Posterior vena cava (tissue), 2 donors: ENCODE results near the gene TRIM2. TPM values are rescaled to one million over a fixed set of nuclear protein-coding genes. Genes with fewer than 3 reads are reported as not detected.

Experiments used
- DNase-seq: peaks from one replicate; pipeline ENCODE4 v3.0.0-alpha.2; 2020; ENCODE audit warnings: low spot score
- intact Hi-C, 2 donors: fragments of 100-400 bp; cut with DNase I; formaldehyde crosslinking; loops; one replicate each; pipeline versions ENCODE4 v1.14.1 to v1.14.2; 2022 to 2023
- total RNA-seq, 2 donors: library from RNA; stranded (reverse); fragmentation: NEBNext Ultra II Directional; extraction: Animal tissue kit (Norgen Biotek cat#: 25700); gene quantifications; one replicate each; pipeline ENCODE4 v1.2.1, GENCODE V29; 2021
- donor health status: DM: yes; HTN: yes; CAD: no.
- donor health status: DM: yes; HTN: yes; CAD: no.

The TRIM2 gene
- total RNA-seq, 2 donors from 2014 or later: 28.2 to 29.1 TPM

DNA sequence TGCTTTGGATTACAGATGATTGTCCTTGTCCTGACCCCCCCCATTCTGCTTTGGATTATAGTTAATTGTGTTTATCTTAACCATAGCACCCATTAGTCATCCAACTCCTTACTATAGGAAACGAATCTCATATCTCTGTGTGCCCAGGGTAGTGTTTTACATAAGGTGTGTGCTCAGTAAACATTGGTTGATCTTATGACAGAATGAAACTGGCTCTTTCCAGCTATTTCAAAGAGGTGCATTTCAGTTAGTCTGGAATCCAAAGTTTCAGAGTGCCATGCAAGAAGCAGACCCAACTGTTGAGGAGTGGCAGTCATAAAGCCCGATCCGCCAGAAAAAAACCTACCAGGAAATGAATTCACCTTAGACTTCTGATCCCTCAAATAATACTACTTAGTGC is 14.7 kb downstream of the TRIM2 start:
- DNase-seq: no peak
- intact Hi-C loops: no loop called here

DNA sequence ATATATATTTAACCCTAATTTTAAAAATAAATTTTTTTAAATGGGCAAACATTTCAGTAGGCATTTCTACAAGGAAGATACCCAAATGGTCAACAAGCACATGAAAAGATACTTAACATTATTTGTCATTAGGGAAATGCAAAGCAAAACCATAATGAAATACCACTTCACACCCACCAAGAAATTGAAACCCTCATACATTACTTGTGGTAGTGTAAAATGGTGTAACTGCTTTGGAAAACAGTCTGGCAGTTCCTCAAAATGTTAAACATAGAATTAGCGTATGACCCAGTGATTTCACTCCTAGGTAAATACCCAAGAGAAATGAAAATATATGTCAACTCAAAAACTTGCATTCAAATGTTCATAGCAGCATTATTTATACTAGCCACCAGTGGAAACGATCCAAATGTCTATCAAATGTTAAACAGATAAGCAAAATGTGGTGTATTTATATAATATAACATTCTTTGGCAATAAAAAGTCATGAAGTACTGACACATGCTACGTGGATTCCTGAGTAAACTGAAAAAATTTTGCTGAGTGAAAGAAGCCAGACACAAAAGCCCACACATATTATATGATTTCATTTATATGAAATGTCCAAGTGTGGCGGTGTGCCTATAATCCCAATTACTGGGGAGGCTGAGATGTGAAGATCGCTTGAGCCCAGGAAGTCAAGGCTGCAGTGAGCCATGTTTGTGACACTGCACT is 16.6 kb downstream of the TRIM2 start:
- no peak for DNase-seq
- intact Hi-C loops: no loop called here

DNA sequence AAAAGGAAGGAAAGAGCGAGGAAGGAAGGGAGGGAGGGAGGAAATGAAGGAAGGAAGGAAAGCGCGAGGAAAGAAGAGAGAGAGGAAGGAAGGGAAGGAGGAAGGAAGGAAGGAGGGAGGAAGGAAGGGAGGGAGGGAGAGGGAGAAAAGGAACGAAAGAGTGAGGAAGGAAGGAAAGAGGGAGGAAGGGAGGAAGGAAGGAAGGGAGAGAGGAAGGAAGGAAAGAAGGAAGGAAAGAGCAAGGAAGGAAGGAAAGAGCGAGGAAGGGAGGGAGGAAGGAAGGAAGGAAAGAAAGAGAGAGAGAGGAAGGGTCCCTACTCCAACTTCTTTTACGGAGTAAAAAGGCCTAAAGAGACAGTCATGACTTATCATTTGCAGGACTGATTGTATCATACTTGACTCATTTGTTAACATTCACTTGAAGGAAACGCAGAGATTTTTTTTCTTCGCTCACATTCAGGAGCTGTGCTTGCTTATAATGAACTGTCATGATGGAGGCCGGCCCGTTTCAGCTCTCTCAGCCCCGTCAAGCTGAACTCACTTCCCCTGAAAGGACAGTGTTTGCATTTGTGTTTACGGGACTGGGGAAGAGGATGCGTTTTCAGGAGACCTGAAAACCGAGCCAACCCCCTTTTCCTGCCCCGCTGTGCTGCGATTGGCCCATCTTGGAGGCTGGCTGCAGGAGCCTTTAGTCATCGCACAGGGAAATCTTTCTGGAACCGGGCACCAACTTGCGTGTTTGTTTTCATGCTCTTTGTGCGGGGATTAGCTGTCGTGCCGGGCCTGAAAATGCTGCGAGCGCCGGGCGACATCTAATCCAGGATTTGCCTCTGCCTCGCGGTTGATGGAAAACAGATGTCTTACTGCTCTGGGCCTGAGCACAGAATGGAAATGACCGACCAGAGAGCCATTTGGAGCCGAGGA is 17.8 kb downstream of the TRIM2 start:
- intact Hi-C loops: no loop called here
- peak; percentile 84 for DNase-seq

DNA sequence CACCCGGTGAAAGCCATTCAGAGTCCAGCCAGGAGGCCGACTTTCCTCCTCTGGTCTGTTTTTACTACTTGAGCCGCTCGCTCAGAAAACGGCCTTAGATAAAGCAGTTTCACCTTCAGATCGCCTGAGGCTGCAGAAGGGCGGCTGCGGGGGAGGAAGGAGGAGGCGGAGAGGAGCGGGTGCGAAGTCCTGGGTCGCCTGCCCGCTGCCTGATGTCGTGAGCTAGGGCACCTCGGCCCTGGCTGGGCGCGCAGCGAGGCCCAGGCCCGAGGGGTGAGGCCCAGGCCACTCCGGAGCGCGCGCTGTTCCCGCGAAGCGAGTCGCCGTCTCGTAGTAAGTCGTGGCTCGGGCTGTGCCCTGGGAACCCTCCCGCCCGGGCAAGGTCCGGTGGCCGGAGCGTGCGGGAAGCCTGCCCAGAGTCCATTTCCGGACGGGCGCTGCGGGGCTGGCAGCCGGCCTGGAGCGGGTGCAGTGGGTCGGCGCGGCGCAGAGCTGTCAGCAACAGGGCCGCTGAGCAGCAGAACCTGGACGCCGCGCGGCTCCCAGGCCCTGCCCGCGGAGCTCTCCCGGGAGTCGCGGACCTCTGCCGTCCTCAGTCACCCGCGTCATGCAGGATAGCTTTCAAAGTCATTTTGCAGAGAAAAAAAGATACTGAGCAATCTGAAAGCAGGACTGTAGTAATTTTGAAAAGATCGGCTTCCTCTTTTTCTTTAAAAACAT is 18.6 kb downstream of the TRIM2 start:
- intact Hi-C loops: no loop called here
- DNase-seq: peak; percentile 85

DNA sequence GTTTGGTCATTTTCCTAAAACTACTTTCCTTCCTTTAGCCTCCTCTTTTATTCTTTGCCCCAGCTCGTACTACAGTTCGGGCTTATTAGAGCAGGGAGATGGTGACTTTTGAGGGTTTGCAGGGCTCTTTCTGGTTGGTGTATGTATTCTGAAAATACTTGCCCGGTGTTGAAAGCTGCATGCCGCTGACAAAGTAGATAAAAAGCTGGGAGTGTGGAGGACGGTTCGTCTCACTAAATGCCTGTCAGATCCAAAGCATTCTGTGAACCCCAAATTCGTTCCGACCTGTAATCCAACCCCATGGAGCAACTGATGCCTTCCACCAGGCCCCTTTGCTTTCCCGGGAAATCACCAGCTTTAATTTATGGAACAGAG is 19.2 kb downstream of the TRIM2 start:
- intact Hi-C loops: no loop called here
- no peak for DNase-seq

DNA sequence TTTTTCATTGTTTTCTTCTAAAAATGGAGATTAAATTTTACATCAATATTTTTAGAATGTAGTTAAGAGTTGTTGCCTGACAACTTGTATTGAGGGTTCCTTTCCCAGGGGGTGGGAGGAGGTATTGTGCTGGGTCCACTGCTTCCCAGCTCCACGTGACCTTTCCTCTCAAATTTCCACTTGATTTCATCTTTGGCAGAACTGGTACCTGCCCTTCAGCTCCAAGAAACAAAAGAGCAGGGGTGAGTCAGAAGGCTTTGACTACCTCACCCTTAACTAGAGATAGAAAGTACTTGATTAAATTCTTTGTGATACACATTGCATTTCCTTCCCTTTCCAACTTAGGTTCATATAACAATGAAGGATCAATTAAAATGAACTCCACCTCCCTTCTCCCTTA is 19.7 kb downstream of the TRIM2 start:
- intact Hi-C loops: no loop called here
- DNase-seq: no peak

DNA sequence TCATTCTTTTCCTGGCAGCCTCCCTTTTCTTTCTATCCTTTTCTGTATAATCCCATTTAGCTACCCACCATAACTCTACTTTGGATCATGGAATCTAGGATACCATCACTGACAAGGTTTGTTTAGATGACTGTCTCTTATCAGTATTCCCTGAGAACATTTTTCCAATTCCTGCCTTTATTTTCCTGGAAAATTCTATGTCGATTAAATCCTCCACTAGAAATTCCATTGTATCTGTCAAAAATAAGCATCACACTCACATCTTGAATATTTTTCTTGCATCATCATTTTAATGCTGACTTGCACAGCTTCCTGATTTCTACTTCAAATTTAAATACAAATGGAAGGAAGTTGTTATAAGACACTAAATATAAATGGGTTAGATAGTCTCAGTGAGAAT is 20.2 kb downstream of the TRIM2 start:
- intact Hi-C loops: no loop called here
- no peak for DNase-seq

DNA sequence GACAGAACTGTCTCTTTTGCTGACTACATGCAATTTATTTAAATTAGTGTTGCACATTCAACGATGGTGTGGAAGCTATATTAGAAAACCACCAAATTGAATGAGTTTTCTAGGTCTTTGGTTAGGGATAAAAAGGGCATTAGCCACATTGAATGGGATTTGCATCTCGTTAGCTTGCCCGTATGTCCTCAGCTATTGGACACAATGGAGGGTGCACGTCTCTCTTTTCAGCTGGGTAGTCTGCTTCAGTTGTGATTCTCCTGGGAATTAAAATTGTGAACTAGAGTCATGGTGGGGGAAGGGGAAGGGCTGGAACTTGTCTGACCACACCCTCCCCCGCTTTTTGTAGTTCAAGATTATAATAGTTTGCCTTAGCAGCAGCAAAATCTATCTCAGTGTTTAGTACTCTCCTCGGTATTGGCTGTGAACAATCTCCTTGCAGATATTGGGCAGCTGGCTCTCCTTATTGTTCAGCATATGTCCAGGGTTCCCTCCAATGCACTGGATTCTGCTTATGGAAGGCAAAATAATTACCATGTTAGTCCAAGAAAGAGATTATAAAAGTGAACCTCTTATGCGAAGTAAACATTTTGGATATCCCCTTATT is 23.3 kb downstream of the TRIM2 start:
- intact Hi-C loops: no loop called here
- no peak for DNase-seq

DNA sequence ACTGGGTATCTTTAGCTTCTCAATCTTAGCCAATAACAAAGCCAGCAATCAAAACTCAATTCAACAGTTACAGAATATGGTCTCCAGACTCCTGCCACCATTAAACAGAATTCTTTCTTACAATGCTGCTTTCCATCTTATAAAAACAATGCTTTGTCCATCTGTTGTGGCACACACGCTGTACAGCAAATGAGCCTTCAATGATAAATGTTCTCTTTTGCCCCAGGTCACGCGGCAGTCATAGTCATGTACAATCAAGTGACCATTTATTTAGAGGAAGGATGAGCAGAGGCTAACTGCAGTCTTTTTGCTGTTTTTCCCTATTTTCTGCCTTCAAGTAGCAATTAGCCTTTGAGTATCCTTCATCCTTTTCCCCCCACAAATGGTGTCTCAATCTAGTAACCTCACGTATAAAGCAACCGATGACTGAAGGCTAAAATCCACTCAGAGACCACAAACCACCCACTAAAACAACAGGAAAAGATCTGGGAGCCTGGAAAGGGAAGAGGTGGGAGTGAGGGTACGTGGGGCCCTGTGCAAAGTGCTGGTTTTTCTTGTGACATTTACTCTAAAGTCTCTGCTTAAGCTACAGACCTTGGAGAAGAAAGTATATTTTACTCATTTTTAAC is 24.4 kb downstream of the TRIM2 start:
- no peak for DNase-seq
- intact Hi-C loops: no loop called here

DNA sequence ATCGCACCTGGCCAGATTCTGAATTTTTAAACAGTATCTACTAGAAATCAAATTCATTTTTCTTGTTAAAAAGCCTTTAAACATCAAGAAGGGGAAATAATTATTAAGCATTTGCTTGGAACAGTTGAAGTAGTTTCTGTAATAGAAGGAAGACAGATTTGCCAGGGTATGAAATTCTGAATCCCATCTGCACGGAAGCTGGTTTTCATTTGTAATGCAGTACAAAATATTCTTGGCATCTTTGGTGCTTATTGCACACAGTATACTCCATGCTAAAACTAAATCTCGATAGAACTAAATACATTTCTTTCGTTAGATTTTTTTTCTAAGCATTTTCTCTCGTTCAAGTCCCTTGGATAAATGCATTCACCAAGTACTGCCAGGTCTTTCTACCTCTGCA is 25.3 kb downstream of the TRIM2 start:
- DNase-seq: no peak
- intact Hi-C loops: no loop called here

DNA sequence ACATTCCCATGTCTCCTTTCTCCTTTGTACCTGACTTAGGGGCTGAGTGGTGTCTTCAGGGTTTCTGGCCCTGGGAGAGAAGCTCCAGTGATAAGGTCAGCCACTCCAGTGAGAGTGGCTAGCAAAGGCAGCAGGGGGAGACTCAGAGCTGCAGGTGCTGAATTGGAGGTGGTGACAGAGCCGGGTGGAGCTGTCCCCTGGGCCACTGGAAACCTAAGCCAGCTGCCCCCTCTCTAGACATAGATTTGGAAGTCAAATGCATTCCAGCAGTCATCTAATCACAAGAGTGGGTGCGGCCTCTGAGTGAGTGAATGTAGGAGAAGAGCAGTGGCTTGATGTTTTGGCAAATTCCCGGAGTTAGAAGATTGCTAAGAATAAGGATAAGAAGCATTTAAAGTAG is 28.5 kb downstream of the TRIM2 start:
- no peak for DNase-seq
- intact Hi-C loops: no loop called here

DNA sequence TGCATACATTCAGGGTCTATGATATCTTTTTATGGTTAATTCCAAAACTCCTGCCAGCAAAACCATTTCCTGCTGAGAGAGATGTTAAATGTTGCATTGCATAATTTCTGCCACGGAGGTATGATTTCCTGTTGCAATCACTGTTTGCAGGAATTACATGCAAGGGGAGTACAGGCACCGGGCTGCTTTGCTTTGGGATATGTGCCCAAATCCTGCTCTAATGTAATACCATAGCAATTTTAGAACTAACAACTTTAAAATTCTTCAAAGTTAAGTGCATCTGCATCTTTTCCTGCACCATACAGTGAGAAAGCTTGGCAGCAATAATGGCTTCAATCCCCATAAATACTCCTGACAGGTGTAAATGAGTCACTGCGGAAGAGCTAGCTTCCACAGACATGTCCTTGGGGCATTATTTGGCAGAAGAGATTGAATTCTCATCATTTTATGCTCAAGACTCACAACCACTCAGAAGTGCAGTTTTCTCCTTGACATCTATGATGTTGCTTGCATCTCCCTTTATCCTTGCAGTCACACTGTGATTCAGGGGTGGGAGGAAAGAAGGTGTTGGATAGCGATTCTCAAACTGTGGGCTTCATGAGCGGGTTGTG is 29.6 kb downstream of the TRIM2 start:
- DNase-seq: no peak
- intact Hi-C loops: loop anchor here in 1 of 2 donors (1.0 kb wide), 1 partner anchor 26 kb away; no protein-coding TSS in a partner anchor

DNA sequence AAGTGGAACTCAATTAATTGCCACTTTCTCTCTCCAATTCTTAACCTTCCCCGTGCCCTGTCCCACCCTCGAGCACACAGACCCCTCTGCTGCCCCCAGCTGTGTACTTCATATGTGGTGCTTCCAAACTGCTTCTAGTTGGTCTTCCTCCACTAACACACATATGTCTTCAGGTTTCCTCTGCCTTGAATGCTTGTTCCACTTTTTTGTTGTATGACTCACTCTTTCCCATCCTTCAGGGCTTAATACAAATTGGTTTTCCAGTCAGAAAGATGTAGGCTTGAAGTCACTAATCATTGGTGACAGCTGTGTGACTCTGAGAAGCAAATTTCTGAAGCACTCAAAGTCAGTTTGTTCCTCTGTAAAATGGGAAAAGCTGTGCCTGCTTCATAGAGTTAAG is 30.6 kb downstream of the TRIM2 start:
- DNase-seq: no peak
- intact Hi-C loops: loop anchor here in 1 of 2 donors (1.0 kb wide), 1 partner anchor 25 kb away; no protein-coding TSS in a partner anchor

DNA sequence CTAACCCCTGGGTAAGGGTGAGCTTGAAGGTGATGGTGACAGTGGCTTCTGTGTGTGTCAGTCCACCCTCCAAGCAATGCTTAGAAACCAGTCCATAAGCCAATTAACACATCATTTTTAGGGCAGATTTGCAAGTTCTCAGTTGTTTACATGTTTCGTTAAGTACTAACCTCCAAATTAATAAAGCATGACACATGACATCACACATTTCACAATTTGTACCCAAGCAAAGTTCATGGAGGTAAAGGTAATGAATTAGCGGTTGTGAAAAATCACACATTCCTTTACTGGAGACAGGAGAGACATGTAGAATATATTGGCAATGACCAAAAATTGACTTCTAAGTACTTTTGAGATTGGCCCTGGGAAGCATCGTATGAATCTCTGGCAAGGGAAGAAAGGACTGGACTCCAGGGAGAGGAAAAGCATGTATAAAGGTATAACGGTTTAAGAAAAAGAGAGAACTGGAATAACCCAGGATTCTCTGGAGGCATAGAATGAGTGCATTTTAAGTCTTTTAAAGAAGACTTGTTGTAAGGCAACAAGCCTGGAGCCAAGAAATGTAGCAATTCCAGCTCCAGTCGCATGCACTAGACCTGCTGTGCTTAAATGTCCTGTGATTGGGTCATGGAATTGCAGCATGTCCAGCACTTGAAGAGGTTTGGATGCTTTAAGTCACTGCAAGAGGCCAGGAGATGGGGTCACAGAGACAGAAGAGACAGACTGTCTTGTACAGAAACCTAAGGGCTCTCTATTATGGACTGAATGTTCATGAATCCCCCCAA is 34.1 kb downstream of the TRIM2 start:
- intact Hi-C loops: no loop called here
- DNase-seq: no peak

DNA sequence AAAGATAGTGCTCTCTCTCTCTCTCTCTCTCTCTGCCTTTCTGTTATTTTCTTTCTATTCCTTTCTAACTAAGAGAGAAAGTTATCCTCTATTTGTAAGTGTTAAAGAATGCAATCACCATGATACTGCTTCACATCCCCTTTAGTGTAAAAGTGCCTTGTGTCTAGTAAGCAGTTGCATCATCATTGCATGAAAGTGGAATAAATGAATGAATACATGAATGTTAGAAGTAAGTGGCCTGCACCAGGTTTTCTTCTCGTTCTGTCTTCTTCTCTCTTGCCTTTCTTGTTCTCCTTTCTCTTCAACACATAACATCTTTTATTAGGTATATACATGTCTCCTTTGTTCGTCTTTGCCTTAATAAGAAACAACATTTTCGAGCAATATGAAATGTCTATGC is 35.2 kb downstream of the TRIM2 start:
- no peak for DNase-seq
- intact Hi-C loops: no loop called here

DNA sequence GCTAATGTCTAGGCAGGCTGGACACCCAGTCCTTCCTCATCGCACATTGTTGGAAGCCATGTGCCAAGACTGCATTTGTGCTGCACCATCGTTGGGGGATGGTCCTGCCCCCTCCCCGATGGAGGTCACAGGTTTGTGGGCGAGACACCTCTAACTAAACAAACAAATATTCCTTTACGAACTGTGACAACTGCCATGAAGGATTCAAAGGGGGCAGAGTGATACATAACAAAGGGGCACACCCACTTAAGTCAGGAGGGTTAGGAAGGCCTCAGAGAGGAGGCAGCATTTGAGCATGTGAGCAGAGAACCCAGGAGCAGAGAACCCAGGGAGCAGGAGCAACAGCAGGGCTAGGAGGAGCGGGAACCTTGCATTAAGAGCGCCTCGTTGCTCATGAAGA is 37.1 kb downstream of the TRIM2 start:
- DNase-seq: no peak
- intact Hi-C loops: no loop called here

DNA sequence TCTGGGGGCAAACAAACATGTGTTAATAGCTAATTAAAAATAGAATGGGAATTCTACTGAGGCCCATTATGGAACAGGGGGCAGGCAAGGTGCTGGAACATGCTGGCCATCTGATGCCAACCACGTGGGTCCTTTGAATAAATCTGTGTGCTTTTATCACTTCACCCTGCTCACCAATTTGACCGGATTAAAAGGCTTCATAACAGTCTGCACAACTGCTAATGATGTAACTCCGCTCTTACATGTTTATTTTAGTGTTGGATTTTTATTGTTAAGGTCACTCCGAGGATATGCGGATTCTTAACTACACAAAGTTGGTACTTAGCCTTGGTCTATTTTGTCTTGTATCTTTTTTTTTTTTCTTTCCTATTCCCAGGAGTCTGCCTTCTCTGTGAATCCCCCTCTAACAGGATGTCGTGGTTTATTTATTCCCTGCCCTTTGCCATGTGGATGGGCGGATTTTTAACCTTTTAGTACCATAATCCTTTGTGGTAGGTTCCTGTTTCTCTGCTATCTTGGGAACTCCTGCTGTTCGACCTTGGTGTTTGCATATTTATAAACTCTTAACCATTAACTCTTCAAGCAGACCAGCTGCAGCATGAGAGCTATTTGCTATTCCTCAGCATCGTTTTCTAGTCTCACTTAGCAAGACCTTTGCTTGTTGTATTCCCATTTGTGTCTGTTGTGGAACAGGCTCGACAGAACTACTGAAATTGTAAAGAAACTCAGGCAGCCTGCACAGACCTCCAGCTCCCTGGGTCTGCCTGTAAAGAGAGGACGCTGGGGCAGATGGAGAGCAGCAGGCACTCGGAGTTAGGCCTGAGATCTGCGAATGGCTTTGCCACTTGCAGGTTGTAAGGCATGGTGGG is 38.0 kb downstream of the TRIM2 start:
- intact Hi-C loops: no loop called here
- DNase-seq: no peak
